HG03469 (cell line): ENCODE results near the gene CA7.
"Not testable (repeated sequence)": the region's sequence is repeated elsewhere in the genome, so short reads cannot be mapped to it uniquely, and the experiment has no call there.

Experiments used
- ATAC-seq: cut with Tn5 transposase; IDR thresholded peaks from one replicate; pipeline ENCODE4 v1.9.1; 2021; ENCODE audit warnings: mild to moderate bottlenecking, moderate library complexity, moderate number of reproducible peaks; ENCODE audit not compliant: unreplicated experiment

Gene CA7

DNA sequence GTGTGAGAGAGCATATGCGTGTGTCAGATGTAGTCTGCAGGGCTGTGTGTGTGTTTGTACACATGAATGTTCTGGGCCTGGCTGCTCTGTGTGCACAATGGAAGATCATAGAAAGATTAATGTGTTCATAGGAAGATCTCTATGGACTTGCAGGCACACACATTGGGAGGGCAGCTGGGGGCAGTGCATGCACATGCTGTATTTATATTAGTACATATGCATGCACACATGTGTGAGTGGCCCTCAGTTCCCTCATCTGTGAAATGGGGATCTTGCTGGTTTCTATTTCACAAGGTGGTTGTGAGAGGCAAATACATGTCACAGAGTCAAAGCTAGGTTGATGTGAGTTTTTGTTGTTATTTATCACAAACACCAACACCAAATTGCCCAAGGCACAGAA, 2.1 kb downstream of the CA7 start:
- no peak for ATAC-seq

DNA sequence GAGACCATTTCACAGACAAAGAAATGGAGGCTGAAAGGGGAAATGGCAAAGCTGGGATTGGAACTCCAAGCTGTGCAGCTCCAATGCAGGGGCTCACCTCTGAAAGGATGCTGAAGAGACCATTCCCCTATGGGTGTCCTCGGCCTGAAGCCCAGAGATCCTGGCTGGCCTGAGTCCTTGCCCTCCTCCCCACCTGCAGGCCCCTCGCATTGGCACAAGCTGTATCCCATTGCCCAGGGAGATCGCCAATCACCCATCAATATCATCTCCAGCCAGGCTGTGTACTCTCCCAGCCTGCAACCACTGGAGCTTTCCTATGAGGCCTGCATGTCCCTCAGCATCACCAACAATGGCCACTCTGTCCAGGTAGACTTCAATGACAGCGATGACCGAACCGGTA, 2.6 kb downstream of the CA7 start:
- ATAC-seq, result no peak

DNA sequence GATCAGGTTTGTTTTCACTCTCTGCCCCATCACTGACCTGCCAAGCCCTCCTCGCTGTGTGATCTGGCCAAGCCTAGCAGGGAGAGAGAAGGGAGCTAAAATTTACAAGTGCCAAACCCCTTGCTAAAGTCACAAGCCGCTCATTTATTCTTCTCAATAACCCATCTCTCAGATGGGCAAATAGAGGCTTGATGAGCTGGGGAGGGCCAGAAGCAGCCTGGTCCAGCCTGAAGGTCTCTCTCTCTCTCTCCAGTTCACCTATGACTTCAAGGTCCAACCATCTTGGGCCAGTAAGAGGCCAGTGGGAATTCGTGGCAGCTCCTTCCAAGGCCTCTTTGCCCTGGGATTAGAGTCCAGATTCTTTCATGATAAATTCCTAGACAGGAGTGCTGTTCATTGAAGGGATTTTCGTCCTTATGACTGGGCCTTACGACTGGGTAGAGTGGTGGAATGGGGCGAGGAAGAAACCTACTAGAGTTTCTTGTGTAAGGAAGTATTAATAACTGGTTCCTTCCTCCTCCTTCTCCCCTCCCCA, 3.4 kb downstream of the CA7 start:
- ATAC-seq, result no peak

DNA sequence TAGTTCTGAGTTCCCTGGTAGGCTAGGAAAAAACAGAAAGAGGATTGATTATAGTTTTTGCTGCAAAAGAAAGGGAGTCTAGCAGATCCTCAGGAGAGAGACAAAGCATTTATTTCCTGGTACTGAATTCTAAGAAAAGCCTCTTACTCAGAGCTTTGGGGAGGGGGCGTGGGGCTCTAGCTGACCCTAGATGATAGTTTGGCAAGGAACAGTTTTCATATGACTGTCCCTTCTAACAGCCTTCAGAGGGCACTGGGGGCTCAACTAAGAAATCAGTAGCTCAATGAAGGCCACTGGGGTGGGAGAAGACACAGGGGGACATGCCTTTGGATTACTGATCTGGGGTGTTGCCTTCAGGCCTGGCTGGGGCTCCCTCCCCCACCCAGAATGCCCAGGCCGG, 4.0 kb downstream of the CA7 start:
- no peak for ATAC-seq

DNA sequence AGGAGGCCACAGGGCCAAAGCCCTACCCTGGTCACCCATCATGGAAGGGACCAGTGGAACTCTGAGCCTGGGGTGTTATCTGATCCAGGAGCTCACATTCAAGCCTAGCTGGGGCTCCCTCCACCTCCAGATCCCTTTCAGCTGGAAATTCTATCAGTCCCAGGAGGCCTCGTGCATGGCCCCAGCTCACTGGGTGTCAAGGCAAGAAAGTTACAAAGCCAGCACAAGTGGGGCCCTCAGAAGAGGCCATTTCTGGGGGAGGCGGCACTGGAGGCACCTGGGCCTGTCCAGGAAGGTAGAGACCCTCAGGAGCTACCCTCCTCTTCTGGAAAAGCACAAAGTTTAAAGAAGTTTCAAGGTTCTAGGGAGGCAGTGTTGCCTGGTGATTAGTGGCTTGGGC, 4.8 kb downstream of the CA7 start:
- no peak for ATAC-seq

DNA sequence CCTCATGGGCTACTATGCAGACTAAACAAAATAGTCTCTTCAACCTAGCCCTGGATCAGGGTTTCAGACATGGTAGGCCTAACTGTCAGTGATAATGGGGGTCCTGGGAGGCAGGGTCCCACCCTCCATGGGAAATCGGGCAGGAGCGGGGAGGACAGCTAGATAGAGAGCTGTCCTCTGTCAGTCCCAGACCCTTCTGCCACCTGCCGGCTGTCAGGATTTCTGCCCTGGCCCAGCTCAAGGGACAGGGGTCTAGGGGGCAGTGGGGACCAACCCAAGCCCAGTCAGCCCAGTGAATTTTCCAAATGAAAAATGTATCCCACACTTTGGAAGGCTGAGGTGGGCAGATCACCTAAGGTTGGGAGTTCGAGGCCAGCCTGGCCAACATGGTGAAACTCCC, 5.3 kb downstream of the CA7 start:
- no peak for ATAC-seq

DNA sequence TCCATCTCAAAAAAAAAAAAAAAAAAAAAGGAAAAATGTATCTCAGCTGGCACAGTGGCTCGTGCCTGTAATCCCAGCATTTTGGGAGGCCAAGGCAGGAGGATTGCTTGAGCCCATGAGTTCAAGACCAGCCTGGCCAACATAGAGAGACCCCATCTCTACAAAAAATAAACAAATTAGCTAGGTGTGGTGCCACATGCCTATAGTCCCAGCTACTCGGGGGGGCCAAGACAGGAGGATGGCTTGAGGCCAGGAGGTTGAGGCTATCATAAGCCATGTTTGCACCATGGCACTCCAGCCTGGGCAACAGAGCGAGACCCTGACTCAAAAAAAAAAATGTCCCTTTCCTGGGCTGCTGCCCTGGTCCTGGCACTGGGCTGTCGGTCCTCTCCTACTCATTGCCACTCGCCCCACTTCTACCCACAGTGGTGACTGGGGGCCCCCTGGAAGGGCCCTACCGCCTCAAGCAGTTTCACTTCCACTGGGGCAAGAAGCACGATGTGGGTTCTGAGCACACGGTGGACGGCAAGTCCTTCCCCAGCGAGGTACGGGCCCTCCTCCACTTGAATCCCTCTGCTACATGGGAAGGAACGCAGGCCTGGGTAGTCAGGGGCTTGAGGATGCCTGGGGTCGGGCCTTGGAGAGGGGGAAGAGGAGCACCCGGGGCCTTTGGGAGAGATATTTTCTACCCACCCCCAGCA, 6.1 kb downstream of the CA7 start:
- ATAC-seq, result no peak

DNA sequence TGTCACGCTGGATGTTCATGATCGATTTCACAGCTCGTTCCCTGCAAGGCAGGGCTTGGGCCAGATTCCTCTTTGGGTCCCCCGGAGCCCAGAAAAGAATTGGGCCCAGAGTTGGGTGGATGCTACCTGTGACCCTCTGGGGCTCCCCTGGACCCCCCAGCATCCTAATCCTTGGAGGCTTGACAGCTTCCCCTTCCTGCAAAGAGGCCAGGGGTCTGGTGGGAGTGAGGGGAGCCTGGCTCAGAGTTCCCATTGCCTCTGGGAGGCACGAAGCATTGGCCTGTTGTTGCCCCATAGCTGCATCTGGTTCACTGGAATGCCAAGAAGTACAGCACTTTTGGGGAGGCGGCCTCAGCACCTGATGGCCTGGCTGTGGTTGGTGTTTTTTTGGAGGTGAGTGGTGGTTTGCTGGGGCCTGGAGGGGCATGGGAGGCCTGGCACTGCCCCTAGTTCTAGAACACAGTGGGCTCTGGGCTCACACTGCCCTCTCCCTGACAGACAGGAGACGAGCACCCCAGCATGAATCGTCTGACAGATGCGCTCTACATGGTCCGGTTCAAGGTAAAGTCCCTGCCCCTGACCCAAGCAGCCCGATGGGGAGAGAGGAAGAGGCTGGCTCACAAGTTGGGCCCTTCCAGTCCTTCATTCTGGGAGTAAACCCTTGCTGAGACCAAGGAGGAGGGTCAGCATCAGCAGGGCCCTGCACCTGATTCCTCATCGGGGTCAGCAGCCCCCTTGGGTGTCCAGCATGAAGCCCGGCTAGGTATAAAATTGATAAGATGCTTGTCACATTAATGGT, 7.2 kb downstream of the CA7 start:
- ATAC-seq, result no peak

DNA sequence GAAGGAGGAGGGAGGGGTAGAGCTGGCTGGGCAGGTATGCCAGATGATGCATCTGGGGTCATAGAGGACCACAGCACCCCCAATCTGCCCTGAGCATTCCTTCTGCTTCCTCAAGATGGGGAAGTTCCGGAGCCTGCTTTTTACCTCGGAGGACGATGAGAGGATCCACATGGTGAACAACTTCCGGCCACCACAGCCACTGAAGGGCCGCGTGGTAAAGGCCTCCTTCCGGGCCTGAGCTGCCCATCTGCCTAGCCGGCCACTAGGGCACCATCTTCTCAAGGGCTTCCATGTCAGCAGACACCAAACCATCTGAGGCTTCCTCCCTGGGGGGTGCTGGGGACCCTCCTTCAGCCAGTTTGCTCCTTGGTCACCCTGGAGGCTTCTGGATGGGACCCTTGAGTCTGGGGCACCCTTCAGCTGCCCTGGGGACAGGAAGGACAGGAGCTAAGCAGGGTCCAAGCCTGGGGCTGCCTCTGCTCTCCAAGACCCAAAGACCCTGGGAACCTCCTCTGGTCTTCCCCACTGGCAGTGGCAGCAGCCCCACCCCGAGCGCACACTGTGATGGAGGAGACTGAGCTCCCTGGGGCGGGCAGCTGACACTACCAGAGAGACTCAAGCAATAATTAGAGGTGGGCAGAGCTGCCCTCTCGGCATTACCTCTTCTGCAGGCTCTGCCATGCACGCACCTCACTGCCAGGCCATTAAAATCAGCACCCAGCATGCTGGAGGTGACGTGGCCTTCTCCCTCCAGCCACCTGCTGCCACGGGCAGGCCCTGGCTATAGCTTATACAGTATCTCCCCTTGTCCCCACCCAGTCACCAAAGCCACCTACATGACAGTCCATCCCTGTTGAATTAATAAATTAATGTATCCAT, 9.3 kb downstream of the CA7 start:
- ATAC-seq, result no peak

DNA sequence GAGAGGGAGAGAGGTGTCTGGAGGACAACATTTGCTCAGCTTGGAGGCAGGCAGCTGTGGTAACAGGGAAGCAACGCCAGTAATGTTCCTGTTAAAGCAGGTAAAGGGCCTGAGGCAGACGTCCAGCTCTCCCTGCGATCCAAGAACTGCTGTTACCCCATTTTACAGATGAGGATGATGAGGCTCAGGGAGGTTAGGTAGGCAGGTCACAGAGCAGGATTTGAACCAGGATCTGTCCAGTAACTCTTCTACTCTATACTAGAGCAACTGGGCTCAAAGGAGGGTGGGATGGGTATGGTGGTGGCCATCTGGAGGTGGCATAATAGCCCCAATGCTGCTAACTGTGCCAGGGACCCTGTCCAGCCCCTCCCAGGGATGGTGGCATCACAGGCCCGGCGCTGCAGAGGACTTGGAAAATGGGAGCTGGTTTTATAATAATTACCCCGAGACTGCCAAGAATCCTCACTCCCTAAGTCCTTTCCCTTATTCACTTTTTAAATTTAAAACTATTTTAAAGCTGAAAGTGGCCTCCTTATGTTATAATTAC, 12.0 kb downstream of the CA7 start:
- no peak for ATAC-seq

DNA sequence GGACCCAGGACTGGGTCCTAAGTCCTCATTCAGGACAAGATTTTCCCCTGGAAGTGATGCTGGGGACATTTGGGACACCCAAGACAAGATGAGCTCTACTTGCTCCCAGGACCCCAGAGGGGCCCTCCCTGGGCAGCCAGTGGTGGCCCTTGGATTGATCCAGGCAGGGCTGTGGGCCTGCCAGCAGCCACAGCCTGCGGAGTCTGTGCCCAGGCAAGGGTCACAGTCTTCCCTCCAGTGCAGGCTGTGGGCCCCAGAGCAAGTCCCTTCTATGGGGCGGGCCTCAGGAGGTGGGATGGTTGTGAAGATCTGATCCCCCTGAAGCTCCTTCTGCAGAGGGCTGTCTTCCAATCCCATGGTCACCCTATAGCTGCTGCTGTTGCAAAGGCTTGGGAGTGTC, 12.6 kb downstream of the CA7 start:
- ATAC-seq, result no peak

DNA sequence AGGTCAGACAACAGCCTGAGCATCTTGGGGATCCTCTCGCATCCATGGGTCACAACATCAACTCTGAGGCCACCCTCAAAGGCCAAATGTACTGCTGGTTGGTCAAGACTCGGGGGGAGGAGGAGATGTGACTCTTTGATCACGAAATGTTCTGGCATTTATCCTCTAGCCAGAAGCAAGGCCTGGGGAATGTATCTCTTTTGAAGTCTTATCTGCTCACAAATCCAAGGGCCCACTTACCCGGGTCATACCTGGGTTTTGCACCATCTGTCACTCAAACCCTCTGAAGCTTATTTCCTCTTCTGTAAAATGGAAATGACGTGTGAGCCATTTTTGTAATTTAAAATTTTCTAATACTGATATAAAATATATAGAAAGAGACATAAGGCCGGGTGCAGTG, 13.2 kb downstream of the CA7 start:
- ATAC-seq, result no peak

DNA sequence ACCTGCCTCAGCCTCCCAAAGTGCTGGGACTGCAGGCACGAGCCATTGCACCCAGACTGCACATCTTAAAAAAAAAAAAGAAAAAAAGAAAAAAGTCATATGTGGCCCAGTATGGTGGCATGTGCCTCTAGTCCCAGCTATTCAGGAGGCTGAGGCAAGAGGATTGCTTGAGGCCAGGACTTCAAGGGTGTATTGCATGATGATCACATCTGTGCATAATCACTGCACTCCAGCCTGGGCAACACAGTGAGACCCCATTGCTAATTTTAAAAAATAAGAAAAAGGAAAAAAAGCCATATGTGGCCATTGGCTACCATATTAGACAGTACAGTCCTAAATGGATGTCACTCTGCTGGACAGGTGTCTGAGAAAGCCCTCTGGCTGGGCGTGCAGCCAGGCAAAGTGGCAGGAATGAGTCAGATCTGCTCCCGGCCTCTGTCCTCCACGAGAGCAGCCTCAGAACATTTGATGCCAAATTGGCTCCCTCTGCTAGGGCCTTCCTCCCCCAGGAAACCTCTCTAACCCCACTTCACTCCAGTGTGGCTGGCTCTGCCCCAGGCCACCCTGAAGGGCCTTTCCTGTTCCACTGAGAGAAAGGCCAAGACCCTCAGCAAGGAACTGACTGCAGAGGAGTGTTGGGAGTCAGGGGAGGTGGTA, 14.7 kb downstream of the CA7 start:
- no peak for ATAC-seq

DNA sequence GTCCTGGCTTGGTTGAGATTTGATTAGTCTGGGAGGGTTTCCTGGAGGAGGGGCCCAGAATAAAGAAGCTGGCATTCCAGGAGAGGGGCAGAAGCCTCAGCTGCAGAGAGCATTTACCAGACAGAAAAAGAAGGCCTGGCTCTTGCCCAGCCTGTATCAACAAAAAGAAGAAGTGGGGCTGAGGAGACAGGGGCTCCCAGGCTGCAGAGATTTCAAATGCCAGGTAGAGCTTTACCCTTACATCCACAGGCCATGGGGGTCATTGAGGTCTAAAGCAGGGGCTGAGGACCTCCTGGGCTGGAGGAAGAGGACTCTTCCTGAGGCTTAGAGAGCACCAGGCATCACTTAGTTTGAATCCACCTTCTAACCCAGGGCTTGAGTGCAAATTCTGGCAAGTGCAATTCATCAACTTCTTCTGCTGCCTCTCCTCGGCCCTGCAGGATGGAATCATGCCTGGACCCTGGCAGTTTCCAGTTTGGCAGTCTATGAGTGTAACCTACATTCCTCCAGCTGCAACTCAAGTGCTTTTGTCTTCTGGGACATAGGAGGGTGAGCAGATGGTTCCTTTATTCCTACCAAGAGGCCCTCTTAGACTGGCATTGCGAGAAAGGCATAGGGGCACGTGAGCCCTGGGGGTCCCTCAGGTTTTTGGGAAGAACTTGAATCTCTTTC, 15.3 kb downstream of the CA7 start:
- no peak for ATAC-seq

DNA sequence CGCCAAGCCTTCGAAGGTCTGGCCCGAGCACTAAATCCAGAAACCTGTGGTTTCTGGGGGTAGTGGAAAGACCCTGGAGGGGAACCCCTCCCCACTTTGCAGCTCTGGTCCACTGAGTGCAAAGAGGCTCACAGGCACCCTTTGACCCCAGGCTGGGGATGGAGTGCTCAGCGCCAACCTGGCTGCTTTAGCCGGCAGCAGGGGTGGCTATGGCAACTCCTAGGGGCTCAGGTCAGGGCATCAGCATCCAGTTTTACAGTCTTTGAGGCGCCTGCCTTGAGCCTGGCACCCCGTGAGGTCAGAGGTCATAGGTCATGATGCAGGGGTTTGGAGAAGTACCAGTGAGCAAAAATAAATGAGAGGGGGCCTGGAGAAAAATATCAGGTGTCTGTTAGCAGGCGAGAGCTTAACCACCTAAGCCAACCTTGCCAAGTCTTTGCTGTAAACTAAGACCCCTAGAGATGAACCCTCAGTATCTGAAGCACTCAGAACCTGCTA, 17.9 kb downstream of the CA7 start:
- ATAC-seq, result no peak

DNA sequence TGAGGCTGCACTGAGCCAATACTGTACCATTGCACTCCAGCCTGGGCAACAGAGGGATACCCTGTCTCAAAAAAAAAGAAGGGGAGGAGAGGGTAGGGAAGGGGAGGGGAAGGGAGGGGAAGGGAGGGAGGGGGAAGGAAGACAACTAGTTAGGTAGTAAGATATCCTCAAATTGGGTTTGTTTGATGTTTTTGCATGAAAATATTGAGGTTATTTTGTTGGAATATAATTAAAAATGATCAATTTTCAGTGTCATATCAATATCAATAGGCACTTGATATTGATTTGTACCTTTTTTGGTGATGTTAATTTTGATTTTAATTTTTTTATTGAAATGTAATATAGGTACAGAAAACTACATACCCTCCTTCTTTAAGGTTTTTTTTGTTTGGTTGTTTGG, 19.5 kb downstream of the CA7 start:
- no peak for ATAC-seq

DNA sequence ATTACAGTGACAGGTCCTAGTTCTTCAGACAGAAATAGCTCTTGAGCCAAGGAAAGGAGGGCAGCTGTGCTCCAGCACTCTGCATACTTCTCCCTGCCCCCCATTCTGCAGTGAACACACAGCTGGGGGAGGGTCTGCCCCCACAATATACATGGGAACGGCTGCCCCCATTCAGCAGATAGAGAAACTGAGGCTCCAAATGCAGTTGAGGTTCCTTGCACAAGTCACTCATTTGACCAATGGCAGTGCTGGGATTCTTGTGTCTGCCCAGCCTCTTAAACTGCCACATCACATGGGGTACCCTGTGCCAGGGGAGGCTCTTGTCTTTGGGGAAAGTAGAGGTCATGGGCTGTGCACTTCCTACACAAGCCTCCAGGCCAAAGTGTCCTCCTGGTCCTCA, 25.2 kb downstream of the CA7 start:
- no peak for ATAC-seq

DNA sequence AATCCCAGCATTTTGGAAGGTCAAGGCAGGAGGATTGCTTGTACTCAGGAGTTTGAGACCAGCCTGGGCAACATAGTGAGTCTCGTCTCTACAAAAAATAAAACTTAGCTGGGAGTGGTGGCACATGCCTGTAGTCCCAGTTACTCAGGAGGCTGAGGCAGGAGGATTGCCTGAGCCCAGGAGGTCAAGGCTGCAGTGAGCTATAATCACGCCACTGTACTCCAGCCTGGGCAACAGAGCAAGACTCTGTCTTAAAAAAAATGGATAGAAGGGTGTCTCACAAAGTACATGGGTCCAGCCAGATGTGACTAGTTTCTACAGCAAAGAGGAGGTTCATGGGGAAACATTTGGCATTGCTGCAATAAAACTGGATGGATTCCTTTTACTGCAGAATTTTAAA, 27.1 kb downstream of the CA7 start:
- ATAC-seq, result not testable (repeated sequence)

DNA sequence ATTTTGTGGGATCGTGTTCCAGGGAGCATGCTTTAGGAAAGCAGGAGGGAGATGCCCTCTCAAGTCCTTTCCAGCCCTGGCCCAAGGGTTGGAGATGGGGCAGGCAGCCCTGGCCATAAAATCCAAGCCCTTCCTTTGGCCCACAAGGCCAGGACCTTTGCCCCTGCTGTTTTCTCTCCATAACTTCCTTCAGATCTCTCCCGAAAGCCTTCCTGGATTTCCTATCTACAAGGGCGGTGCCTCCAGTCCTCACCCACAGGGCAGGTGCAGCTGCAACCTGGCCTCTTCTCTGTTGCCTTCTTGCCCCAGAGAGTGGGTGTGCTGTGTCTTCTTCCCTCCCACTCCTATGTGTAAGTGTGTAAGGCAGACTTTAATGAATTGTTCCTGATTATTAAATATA, 27.6 kb downstream of the CA7 start:
- no peak for ATAC-seq

DNA sequence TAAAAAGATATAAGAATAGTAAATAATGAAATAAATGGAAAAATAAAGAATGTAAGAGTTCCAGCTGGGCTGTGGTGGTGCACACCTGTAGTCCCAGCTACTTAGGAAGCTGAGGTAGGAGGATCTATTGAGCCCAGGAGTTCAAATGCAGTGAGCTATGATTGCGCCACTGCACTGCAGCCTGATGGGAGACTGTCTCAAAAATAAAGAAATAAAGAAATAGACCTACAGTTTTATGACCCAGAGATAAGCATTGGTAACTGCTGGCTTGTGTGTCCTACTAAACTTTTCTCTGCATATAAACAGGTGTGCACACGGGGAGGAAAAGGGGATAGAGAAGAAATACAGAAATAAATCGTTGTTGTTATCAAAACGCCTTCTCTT, 28.3 kb downstream of the CA7 start:
- no peak for ATAC-seq
